Right ventricle myocardium inferior (tissue), 1 donor: ENCODE data around the gene ARHGEF4. TPM values are rescaled to one million over a fixed set of nuclear protein-coding genes. Genes with fewer than 3 reads are reported as not detected.
"Not testable (repeated sequence)": the region's sequence is repeated elsewhere in the genome, so short reads cannot be mapped to it uniquely, and the experiment has no call there.

ENCODE experiments used
- ATAC-seq: fragments of 200-7000 bp; cut with Tn5 transposase; one replicate; pipeline ENCODE4 v1.9.1; 2020; ENCODE audit warnings: mild to moderate bottlenecking, moderate library complexity
- DNase-seq: peaks from one replicate; pipeline ENCODE4 v3.0.0; 2021; ENCODE audit errors: missing footprints
- intact Hi-C: fragments of 100-400 bp; cut with DNase I; formaldehyde crosslinking; loops from one replicate; pipeline ENCODE4 v1.11.0; 2022
- total RNA-seq: library from RNA; stranded (reverse); fragmentation: NEBNext Ultra II Directional; extraction: Animal tissue kit (Norgen Biotek cat#: 25700); gene quantifications from one replicate; pipeline ENCODE4 v1.2.1, GENCODE V29; 2021
- donor health status: DM: no; HTN: yes; CAD: no; lungs with severe emphysema.

Gene ARHGEF4
- total RNA-seq, 1 donor from 2014 or later, result 4.1 TPM

DNA sequence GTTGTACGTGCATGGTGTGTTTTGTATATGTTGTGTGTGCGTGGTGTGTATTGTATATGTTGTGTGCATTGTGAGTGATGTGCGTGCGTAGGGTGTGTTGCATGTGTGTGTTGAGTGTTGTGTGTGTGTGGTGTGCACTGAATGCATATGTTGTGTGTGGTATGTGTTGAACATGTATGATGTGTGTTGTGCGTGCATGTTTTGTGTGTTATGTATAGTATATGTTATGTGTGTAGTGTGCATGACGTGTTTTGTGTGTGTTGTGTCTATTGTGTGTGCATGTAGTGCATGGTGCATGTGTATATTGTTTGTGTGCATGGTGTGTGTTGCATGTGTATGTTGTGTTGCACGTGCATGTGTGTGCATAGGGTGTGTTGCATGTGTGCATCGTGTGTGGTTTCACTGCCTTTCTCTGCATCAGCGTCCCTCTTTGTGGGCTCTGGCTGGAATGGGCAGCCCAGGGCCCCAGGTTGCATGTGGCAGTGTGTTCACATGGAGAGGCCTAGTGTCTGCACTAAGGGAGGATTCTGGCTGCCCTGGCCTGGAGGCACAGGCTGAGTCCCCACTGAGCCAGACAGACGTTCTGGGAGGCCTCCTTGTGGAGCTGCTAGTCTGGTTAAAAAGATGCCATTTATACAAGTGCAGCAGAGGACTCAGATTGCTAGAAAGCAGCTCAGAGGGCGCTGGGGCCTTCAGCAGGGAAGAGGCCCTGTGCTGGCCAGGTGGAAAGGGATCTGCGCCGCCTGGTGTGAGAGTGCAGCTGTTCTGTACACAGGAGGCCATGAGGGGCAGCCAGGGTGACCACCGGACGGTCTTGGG lies 149.3 kb downstream of the ARHGEF4 start:
- ATAC-seq (no peak), DNase-seq (no peak)
- intact Hi-C loops, result no loop called here

DNA sequence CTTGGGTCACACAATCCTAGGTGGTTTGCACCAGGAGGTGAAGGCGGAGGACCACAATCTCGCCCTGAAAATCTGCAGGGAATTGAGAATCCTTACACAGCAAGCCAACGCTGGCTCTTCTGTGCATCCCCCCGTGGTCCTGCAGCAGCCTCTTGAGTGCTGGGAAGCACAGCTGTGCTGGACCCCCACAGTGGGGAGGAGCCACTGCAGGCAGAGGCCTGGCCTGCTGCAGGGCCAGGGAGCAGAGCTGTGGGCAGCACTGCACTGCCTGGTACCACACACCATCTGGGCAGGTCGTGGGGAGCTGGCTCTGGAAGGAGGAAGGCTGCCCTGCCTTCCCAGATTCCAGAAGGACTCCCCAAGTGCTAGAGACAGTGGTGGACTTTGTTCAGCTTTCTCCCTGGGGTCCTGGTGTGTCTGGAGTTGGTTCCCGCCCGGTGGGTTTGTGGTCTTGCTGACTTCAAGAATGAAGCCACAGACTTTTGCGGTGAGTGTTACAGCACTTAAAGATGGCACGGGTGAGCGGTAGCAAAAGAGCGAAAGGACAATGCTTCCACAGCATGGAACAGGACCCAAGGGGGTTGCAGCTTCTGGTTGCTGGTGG lies 150.3 kb downstream of the ARHGEF4 start:
- DNase-seq, result no peak
- ATAC-seq, result no peak
- intact Hi-C loops, result no loop called here

DNA sequence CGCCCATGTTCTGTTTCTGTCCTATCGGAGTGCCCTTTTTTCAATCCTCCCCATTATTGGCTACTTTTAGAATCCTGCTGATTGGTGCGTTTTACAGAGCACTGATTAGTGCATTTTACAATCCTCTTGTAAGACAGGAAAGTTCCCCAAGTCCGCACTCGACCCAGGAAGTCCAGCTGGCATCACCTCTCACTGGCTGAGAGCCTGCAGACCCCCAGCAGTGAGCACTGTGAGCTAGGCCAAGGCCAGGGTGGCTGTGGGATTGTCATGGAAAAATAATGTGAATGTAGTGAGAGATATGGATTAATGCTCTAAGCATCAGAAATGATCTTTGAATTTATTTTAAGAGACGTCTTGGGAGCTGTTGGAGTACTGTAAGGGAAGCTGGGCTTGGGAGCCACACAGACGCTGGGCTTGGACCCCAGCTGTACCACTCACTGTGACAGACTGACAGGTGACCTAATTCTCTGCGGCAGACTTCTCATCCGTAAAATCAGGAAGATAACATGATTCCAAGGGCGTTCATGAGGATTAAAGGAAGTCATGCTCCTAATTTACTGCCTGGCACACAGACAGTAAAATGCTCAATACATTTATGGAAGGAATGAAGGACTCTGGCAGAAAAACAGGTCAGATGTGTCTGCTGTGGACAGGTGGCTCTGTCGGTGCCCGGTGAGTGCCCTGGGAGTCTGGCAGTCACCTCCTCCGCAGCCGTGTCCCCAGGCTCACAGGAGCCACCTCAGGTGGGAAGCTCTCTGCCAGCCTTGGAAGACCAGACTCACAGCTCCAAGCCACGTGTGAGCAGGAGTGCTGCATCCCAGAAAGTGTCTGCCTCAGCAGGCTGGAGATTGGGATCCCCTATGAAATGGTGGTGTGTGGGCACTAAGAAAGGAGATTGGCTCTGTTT lies 151.1 kb downstream of the ARHGEF4 start:
- intact Hi-C loops, result no loop called here
- DNase-seq (no peak), ATAC-seq (no peak)

DNA sequence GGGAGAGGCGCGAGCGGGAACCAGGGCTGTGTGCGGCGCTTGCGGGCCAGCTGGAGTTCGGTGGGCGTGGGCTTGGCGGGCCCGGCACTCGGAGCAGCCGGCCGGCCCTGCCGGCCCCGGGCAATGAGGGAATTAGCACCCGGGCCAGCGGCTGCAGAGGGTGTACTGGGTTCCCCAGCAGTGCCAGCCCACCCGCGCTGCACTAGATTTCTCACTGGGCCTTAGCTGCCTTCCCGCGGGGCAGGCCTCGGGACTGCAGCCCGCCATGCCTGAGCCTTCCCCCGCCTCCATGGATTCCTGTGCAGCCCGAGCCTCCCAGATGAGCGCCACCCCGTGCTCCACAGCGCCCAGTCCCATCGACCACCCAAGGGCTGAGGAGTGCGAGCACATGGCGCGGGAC lies 154.7 kb downstream of the ARHGEF4 start:
- DNase-seq, intact Hi-C loops, ATAC-seq: not testable (repeated sequence)

DNA sequence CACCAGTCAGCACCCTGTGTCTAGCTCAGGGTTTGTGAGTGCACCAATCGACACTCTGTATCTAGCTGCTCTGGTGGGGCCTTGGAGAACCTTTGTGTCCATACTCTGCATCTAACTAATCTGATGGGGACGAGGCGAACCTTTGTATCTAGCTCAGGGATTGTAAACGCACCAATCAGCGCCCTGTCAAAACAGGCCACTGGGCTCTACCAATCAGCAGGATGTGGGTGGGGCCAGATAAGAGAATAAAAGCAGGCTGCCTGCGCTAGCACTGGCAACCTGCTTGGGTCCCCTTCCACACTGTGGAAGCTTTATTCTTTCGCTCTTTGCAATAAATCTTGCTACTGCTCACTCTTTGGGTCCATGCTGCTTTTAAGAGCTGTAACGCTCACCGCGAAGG lies 155.3 kb downstream of the ARHGEF4 start:
- intact Hi-C loops, ATAC-seq, DNase-seq: not testable (repeated sequence)

DNA sequence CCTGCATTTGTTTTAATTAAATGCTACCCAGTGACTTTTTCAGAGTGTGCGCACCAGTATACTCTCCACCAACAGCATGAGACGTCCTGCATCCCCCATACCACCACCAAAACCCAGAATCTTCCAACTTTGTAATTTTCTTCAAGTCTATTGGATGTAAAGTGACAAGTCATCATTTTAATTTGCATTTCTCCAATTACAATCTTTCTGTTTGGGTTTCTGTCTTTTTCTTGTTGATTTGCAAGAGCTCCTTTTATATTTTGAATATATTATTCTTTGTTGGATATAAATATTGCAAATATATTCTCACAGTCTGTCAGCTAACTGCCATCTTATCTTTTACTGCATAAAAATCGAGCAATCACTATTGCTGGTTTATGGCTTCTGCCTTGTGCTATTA lies 160.0 kb downstream of the ARHGEF4 start:
- intact Hi-C loops, result no loop called here
- no peak for DNase-seq
- no peak for ATAC-seq

DNA sequence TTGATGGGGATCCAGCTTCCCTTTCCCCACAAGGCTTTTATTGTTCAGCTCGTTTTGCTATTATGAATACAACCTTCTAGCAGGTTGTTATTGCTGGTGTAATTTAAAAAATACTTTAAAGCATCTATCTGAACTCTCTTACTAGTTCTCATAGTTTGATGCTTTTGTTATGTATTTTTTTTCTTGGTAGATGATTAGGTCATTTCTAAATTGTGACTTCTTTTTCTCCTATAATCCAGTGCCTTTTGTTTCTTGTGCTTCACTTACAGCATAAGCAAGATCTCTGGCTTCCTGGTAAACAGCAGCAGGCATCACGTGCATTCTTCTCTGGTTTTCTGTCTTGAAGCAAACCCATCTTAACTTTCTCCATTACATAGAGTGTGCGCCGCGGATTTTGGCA lies 160.5 kb downstream of the ARHGEF4 start:
- ATAC-seq (no peak), DNase-seq (no peak)
- intact Hi-C loops, result no loop called here

DNA sequence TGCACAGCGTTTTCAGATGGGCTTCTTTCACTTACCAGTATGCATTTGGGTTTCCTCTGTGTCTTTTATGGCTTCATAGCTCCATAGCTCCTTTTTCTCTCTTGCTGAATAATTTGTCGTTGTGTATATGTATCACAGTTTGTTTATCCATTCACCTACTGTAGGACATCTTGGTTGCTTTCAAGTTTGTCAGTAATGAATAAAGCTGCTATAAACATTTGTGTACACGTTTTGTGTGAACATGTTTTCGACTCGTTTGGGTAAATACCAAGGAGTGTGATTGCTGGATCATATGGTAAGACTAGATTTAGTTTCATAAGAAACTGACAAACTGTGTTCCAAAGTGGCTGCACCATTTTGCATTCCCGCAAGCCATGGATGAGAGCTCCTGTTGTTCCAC lies 161.8 kb downstream of the ARHGEF4 start:
- no peak for ATAC-seq
- DNase-seq, result no peak
- intact Hi-C loops, result no loop called here

DNA sequence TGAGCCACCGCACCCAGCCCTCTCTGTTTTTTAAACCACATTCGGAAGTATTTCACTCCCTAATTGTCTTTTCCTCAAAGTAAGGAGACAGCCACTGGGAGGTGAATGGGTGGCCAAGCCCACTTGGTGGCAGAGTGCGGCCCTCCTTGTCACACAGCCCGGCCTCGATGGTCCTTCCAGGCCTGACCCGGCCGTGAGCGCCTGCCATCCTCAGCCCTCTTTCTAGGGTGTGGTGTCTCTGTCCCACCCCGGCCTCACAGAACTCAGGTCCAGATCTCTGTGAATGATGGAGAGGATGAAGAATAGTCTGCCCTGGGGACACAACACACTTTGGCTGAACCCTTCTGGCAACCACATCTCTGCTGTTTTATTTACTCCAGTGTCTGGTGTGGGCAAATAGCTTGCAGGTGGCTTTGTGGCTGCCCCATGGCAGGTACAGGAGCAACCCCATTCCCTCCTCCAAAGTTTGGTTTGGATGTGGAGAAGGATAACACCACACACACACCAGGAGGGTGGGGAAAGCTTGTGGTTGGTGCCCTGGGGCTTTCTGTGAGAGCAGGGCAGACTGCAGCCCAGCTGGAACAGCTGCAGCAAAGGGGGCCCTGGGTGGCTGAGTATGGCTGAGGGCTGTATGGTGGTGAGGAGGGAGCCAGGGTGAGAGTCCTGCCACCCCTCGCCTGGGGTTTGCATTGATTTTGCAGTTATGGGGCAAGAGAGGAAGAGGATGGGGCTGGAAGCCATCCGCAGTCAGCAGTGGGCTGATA lies 167.9 kb downstream of the ARHGEF4 start:
- ATAC-seq, result no peak
- intact Hi-C loops, result no loop called here
- no peak for DNase-seq

DNA sequence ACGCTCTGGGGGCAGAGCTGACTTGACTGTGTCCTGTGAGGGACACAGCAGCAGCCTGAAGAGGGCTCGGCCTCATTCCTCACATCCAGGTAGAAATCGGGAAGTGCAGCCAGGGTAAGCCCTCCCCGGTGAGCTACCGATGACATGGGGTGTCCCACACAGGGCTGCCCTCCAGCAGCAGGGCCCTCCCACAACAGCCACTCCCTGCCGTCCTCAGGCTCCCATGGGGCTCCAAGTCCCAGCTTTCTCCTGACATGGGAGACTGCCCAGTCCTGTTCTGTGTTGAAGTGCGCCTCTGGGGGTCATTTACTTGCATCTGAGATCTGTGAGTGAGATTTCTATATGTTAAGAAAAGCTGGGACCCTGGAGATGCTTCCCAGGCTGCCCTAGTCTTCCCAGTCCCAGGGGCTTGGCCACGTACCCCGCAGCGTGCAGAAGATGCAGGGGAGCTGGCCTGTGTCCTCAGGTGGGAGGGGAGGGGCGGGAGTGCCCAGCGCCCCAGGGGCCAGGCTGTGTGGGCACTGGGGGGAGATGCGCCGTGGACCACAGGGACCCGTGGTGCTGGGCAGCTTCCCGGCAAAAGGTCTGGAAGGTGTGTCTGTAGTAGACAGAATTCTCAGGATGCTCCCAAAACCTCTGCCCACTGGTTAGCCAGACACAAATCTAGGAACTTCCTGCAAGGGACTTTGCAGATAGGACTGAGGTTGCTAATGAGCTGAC lies 168.7 kb downstream of the ARHGEF4 start:
- intact Hi-C loops, result no loop called here
- DNase-seq (no peak), ATAC-seq (no peak)

DNA sequence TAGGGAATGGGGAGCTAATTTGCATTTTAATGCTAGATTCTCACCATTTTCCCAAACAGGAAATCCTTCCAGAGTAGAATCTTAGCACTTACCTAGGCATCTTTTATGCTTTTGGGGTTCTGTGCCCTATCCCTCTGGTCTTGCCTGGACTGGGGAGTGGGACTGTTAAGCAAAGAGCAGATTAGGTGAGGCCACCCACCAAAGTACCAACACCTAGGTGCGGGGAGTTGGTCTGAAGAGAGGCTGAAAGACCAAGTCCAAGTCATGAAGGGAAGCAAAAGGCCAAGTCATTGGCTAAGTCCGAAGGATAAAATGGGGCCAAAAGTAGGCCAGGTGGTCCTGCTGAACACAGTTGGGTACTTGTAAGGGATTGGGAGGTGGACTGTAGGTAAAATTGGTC lies 169.8 kb downstream of the ARHGEF4 start:
- intact Hi-C loops, result no loop called here
- ATAC-seq (no peak), DNase-seq (no peak)

DNA sequence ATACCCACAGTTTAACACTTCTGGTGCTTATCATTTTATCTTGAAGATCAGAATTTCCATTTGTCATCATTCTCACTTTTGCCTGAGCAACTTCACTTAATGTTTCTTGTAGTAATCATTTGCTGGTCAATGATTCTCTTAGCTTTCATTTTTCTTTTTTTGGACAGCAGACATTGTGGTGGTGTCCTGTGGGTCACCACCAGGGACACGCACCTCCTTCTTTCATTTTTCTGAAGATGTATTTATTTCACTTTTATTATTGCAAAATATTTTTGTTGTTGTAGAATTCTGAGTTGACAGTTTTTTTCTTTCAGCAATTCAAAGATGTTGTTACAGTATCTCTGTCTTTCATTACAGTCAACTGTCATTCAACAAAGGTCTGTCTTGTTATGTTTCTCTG lies 172.3 kb downstream of the ARHGEF4 start:
- ATAC-seq (no peak), DNase-seq (no peak)
- intact Hi-C loops, result no loop called here

DNA sequence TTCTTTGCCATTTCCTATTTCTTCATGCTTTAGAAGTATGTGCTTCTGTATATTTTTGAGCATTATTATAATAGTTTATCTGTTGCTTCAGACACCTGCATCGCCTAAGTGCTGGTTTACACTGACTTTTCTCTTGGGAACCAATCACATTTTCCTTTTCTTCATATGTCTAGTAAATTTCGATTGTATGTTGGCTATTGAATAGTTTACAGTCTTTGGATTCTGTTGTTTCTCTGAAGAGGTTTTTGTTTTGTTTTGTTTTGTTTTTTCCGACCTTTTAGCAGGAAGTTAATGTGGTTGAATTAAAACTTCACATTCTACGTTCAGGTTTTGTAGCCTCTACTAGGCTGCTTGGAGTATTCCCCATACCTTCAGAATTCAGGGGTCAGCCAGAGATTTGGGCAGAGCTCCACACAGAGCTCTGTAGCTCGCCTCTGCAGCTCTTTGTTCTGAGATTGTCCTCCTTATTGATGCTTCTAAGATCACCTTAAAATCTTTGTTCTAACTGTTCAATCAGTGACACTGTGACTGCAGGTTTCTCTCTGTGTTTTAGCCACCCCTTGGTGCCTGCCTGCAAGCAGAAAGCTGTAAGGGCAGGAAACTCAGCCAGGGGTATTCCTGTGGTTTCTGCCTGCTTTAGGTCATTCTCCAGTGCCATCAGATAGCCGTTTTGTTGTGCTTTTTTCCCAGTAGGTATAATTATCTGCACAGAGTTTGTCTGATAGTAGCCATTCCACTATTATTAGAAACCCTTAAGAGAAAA lies 173.2 kb downstream of the ARHGEF4 start:
- ATAC-seq, result no peak
- intact Hi-C loops, result no loop called here

DNA sequence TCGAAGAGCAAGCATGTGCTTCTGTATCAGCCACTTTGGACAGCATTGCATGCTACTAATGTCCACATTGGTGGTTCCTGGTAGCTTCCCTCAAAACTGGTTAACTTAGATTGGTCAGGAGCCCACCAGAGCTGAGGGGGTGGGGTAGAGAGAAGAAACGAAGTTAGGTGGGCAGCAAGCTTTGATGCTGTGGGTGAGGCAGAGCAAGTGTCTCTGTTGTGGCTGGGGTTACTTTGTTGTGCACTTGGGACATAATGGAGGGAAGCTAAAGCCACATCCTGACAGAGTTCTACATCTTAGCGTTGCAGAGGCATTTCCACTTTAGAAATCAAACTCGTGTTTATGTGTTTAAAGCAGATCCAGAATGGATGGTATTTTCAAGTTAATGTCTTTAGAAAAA lies 173.9 kb downstream of the ARHGEF4 start:
- no peak for DNase-seq
- intact Hi-C loops, result no loop called here
- no peak for ATAC-seq

More for the DNA sequence above, 173.2 kb downstream of the ARHGEF4 start:
- DNase-seq, result no peak

DNA sequence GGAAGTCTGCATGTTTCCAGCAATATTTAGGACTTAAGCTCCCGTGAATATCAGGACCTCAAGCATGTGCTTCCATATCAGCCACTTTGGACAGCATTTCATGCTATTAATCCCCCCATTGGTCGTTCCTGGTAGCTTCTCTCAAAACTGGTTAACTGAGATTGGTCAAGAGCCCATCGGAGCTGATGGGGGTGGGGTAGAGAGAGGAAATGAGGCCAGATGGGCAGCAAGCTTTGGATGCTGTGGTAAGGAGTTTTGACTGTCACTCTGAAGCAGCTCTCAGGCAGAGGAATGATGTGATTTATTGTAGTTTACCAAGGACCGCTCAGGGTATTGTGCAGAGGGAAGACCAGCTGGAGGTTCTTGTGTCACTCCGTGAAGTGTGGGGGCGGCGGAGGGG lies 174.8 kb downstream of the ARHGEF4 start:
- intact Hi-C loops, result no loop called here
- ATAC-seq, result no peak

DNA sequence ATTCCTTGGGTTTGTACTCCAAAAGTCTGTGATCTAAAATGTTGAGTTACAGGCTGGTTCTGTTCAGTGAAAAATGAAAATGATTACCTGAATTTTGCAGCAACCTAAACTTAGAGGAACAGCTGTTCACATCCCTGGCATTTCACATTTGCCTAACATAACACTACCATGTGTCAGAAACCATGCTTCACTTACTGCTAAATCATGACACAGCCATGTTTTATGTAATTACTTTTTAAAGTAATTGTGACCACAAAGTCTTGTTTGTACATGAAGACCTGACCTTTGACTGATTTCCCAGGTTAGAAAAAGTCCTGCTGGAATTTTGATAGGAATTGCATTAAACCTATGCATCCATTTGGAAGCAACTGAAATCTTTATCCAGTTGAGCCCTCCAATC lies 177.4 kb downstream of the ARHGEF4 start:
- no peak for DNase-seq
- intact Hi-C loops, result no loop called here
- no peak for ATAC-seq

More for the DNA sequence above, 174.8 kb downstream of the ARHGEF4 start:
- DNase-seq, result no peak

DNA sequence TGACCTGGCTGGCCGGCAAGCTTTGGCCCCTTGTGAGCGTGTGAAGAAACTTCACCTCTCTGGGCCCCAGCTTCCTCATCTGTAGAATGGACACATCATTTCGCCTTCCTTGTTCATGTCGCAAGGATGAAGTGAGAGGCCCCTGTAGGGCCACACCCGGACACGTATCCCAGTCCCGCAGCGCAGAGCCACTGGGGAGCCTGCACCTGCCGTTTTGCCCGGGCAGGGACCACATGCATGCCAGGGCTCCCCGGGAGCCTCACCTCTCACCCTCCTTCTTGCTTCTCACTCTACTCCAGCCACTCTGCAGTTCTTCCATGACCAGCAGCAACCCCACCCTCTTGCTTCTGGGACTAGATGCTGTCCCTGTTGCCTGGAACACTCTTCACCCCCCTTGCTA lies 179.1 kb downstream of the ARHGEF4 start:
- DNase-seq (no peak), ATAC-seq (no peak)
- intact Hi-C loops, result no loop called here
